Head of caudate nucleus (tissue), 42 donors: ENCODE measurements around the gene SDHAF1.
"Not testable (repeated sequence)": the region's sequence is repeated elsewhere in the genome, so short reads cannot be mapped to it uniquely, and the experiment has no call there.

Source experiments
- DNase-seq, 42 donors: peaks; one replicate each; pipeline versions ENCODE4 v3.0.0 to v3.0.0-alpha.2; 2020 to 2021; ENCODE audit warnings: mixed read lengths in 7 of 42
- intact Hi-C: fragments of 100-400 bp; cut with DNase I; formaldehyde crosslinking; loops from one replicate; pipeline ENCODE4 v1.15.0; 2022

Gene SDHAF1

GRCh38 chr19:35995048-35995993 lies at the start of gene SDHAF1:
TSS of gene SDHAF1 (plus strand) at chr19:35995188. CDS start at chr19:35995275, 87 bp downstream.
- DNase-seq: peak; percentile 95 to 99 (median 98)
- intact Hi-C loops: loop anchor here (10.0 kb wide), 1 partner anchor 59 kb away; the partner anchor contains the start of genes THAP8 and WDR62

GRCh38 chr19:35946203-35946602 lies 48.8 kb upstream of the SDHAF1 start:
- intact Hi-C loops: no loop called here
- no peak for DNase-seq

GRCh38 chr19:35949131-35949530 lies 45.9 kb upstream of the SDHAF1 start:
- intact Hi-C loops: no loop called here
- no peak for DNase-seq

- no peak for DNase-seq
- intact Hi-C loops: no loop called here
Measured at GRCh38 chr19:35955881-35956634, 38.9 kb upstream of the SDHAF1 start.

- DNase-seq, intact Hi-C loops: not testable (repeated sequence)
Measured at GRCh38 chr19:35957411-35957810, 37.6 kb upstream of the SDHAF1 start.

GRCh38 chr19:35958660-35959039 lies 36.3 kb upstream of the SDHAF1 start:
- intact Hi-C loops: no loop called here
- DNase-seq: no peak

- peak; percentile 11 to 91 (median 74) for DNase-seq
- intact Hi-C loops: no loop called here
Measured at GRCh38 chr19:35959040-35959967, 35.7 kb upstream of the SDHAF1 start.

GRCh38 chr19:35959968-35960320 lies 35.0 kb upstream of the SDHAF1 start:
- no peak for DNase-seq
- intact Hi-C loops: no loop called here

- no peak for DNase-seq
- intact Hi-C loops: no loop called here
Measured at GRCh38 chr19:35960432-35960972, 34.5 kb upstream of the SDHAF1 start.

GRCh38 chr19:35963514-35963913 lies 31.5 kb upstream of the SDHAF1 start:
- intact Hi-C loops: no loop called here
- peak in 4 of 42 donors; percentile 20 to 36 (median 30) for DNase-seq

GRCh38 chr19:35966771-35967170 lies 28.2 kb upstream of the SDHAF1 start:
- no peak for DNase-seq
- intact Hi-C loops: no loop called here

GRCh38 chr19:35973487-35973886 lies 21.5 kb upstream of the SDHAF1 start:
- no peak for DNase-seq
- intact Hi-C loops: no loop called here

- intact Hi-C loops: no loop called here
Measured at GRCh38 chr19:35975608-35976214, 19.3 kb upstream of the SDHAF1 start.

GRCh38 chr19:35977446-35978222 lies 17.4 kb upstream of the SDHAF1 start:
- no peak for DNase-seq
- intact Hi-C loops: no loop called here

More at GRCh38 chr19:35975608-35976214, 19.3 kb upstream of the SDHAF1 start:
- no peak for DNase-seq

- intact Hi-C loops: no loop called here
- DNase-seq: no peak
Measured at GRCh38 chr19:35978271-35978670, 16.7 kb upstream of the SDHAF1 start.

GRCh38 chr19:35978832-35979365 lies 16.1 kb upstream of the SDHAF1 start:
- peak in 37 of 42 donors; percentile 12 to 77 (median 48) for DNase-seq
- intact Hi-C loops: no loop called here

GRCh38 chr19:35980997-35981396 lies 14.0 kb upstream of the SDHAF1 start:
- intact Hi-C loops, DNase-seq: not testable (repeated sequence)
